GM18508 (cell line): ENCODE results near the gene LIX1L.

Experiments
- ATAC-seq: cut with Tn5 transposase; IDR thresholded peaks from one replicate; pipeline ENCODE4 v1.9.1; 2021; ENCODE audit warnings: moderate number of reproducible peaks; ENCODE audit not compliant: insufficient read depth, unreplicated experiment

The LIX1L gene

GRCh38 chr1:145901312-145902021 is 56.4 kb downstream of the LIX1L start:
- no peak for ATAC-seq

- ATAC-seq = no peak
Measured at GRCh38 chr1:145898756-145899155, 59.1 kb downstream of the LIX1L start.

DNA sequence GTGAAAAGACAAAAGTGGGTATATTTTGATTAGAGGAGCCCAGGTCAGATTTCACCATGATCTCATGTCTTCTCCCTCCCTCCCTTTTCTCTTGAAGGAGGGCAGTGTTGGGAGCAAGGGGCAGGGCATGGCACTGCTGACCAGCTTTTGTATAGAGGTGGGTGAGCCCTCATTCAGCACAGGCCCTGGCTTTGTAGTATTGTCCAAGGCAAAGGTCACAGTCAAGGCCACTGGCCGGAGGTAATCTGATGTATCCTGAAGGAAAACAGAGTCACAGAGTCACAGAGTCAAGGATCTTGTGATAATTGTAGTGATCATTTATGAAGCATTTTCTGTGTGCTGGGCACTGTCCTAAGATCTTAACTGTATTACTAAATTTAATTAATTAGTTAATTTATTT is 59.8 kb downstream of the LIX1L start:
- no peak for ATAC-seq

- no peak for ATAC-seq
Measured at GRCh38 chr1:145895471-145895870, 62.3 kb downstream of the LIX1L start.

DNA sequence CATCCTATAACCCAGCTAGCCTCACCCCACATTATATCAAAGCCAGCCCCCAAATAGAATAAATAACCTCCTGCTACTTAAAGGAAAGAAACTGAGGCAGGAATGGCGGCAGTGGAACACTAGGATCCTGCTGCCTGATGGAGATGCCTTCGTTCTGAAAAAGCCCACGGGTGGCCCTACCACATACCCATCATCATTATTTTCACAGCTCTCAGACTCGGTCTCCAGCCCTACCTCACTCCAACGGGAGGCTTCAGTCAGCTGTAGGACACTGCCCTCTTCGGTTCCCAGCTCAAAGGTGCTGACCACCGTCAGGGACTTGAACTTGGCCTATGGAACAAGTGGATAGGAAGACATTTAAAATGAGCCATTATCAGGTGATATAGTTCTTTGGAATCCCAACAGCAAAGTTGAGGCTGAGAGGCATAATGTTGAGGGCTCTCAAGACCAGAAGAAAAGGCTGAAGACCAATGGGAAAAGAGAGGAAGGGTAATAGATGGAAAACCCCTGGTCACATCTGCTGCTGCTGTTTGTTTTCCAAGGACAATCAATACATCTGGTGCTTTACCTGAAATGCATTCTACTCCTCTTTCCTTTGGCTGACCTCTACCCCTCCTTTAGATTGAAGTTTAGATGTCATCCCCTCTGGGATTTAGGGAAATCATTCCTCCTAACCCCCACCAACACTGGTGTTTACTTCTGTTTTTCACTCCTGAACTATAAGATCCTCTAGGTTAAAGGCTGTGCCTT is 64.3 kb downstream of the LIX1L start:
- no peak for ATAC-seq

DNA sequence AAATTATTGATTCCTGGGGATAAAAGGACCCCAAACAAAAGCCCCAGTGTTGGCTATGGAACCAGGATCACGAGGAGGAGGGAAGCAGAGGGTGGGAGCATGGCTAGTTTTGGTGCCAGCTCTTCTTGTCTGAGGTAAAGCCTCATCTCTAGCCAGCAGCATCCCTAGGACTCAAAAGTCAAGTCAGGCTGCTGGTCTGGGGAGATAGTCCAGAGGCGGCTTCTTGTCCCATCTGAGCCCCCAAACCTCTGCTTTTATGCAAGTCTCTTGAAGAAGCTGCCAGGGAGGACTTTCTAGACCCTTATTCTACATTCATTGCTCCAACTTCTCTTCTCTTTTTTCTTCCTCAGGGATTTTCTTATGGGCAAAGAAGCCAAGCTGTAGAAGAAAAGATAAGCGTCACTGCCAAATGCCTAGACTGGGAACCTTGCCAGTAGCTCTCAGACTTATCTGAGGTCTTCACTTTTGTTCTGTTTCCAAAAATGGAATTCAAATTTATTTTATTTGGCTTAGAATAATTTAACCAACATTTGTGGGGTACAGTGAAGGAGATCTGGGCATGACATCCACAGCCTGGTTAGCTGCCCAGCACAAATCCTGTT is 65.2 kb downstream of the LIX1L start:
- no peak for ATAC-seq

DNA sequence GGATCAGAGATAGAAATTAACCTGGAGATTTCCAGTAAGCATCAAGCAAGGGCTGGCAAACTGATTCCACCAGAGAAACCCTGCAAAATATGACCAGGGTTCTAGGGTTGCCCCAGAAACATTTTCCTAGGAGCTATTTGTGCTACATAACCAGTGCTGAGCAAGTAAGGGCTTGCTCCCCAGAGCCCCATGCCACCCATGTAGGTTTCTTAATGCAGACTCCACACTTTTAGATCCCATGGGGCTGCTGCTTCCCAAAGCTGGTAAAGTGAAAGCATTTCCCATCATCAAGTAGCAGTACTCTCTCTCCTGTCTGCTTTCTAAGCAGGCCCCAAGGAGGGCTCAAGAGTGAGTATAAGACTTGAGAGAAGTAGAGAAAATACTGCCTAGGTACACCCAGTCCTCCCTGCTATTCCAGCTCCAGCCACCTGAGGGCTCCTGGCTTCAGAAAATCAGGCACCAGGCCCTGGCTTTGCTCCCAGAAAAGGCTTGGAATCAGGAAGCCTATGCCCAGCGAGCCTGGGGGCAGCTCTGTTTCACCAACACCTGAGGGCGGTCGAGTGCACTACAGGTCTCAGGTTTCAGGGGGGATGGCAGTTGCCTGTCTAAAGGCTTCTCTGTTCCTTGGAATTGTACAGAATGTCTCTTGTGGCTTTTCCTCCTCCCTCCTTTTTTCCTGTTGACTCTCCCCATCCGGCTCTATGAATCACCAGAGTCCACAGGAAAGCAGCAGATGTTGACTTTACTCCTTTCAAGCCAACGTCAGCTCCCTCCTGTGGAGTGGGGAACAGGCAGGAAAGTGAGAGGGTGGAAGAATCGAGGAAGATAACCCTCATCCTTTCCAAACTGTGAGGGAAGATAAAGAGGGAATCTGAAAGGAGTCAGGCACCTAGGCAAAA is 66.0 kb downstream of the LIX1L start:
- no peak for ATAC-seq

DNA sequence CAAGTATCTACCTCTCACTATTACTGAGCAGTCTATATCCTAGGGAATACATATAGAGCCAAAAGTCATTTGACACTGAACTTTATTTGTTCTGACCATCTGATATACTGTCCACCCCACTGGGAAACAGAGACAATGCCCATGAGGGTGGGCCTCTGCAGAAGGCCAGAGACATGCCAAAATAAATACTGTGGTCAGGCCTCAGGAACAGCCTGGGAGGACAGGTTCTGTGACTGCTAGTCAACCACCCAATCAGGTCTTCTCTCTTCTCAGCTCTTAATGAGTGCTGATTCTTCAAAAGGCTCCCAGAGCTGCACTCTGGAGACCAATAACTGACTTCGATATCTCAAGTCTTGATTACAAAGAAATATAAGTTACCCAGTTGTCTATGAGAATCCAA is 66.7 kb downstream of the LIX1L start:
- ATAC-seq = no peak

- no peak for ATAC-seq
Measured at GRCh38 chr1:145889722-145890121, 68.1 kb downstream of the LIX1L start.

GRCh38 chr1:145887631-145888030 is 70.2 kb downstream of the LIX1L start:
- ATAC-seq = no peak

DNA sequence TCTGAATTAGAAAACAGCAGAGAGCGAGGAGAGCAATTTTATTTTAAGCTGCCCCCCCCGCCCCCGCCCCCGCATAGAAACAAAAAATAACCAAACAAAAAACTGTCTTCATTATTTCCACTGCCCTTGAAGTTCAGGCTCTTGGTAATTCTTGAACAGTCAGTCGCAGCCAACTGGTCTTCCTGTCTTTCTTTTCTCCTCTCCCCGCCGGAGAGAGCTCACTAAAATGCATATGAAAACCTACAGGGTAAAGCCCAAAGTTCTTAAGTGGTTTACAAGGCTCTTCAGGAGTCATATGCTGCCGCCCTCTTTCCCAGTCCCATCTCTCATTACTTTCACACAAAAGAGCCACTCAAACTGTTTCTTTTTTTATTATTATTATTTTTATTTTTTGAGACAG is 71.0 kb downstream of the LIX1L start:
- ATAC-seq = no peak

- ATAC-seq = no peak
Measured at GRCh38 chr1:145886390-145886789, 71.4 kb downstream of the LIX1L start.

DNA sequence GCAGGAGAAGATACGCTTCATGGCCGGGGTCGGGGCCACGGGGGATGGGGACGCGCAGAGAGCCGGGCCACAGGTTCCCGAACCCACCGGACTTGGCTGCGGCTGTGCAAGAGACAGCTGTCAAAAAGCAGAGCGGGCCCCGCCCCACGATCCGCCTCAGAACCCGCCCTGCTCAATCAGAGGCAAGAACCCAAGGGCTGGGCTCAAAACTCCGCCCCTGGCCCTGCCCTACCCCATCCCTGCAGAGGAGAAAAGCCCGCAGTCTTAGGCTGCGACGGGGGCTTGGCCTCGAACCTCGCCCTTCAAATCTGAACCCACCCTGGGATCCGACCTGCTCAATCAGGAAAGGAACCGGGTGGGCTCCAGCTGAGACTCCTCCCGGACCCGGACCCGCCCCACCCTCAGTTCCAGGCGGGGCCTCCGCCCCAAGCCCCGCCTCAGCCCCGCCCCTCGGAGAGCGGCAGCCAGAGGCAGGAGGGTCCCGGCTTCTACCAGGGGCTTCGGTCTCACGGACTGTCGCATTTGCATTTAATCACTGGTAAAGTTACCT is 72.0 kb downstream of the LIX1L start, which contains the start of gene ANKRD35:
TSS of gene ANKRD35 (minus strand) at position 129 of the 550 bp plus-strand sequence. CDS start at position 21, 108 bp downstream.
- ATAC-seq = peak; percentile 80

DNA sequence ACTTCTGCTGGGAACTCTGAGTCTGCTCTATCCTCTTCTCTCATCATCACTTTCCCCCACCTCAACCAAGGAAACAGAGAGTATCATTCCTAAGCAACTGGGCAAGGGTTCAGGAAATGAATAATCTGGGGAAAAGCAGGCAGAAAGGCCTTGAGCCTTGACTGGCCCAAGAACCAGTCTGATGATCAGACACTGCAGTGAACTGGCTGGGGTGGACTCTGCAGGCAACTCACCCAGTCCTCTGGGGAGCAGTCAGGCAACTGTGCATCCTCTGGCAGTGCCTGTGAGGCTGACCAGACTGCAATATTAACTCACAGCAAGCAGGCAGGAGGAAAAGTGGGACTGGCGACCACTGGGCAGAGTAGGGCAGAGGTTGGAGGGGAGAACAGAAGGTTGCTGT is 73.1 kb downstream of the LIX1L start:
- no peak for ATAC-seq
